ENCODE measurements around the gene DYSF.

DYSF gene

GRCh38 chr2:71607151-71607889, 154.0 kb downstream of the DYSF start:
- Histone ChIP-seq H3F3A (ENCODE audit: control insufficient read depth, insufficient read depth) (no peaks in the 10 kb centered on the region), H3K27ac (ENCODE audit: low read depth, low read length) (no peak overlapping the region), H3K4me3 (ENCODE audit: low read length) (no peak overlapping the region), H3K9me2 (replicated peaks; ENCODE audit: control insufficient read depth, low read length) (no peaks in the 10 kb centered on the region), H3K4me2 (ENCODE audit: low read length) (no peak overlapping the region), H3K9me3 (ENCODE audit: control insufficient read depth, insufficient read depth, low read length) (no peaks in the 10 kb centered on the region), H3K36me3 (ENCODE audit: control insufficient read depth, low read length) (no peaks in the 10 kb centered on the region), H3K4me1 (ENCODE audit: control insufficient read depth, low read length) (no peaks in the 10 kb centered on the region), H4K20me1 (ENCODE audit: control insufficient read depth, insufficient read depth, low read depth, low read length) (no peaks in the 10 kb centered on the region), H3K27me3 (ENCODE audit: control insufficient read depth, low read length) (no peaks in the 10 kb centered on the region), H3K79me2 (ENCODE audit: control insufficient read depth, low read length) (no peaks in the 10 kb centered on the region)
- no peak for TF ChIP-seq EZH2phosphoT487 (IDR thresholded peaks at IDR 0.05; ENCODE audit: borderline replicate concordance, low read length)
- no peak for TF ChIP-seq CTCF (IDR thresholded peaks at IDR 0.05; ENCODE audit: low read depth, low read length, poor library complexity, severe bottlenecking)

GRCh38 chr2:71608034-71608433, 154.7 kb downstream of the DYSF start:
- Histone ChIP-seq H3K9me2 (replicated peaks; ENCODE audit: control insufficient read depth, low read length) (no peaks in the 10 kb centered on the region), H3K4me1 (ENCODE audit: control insufficient read depth, low read length) (no peaks in the 10 kb centered on the region), H3K36me3 (ENCODE audit: control insufficient read depth, low read length) (no peaks in the 10 kb centered on the region), H3K9me3 (ENCODE audit: control insufficient read depth, insufficient read depth, low read length) (no peaks in the 10 kb centered on the region), H3K79me2 (ENCODE audit: control insufficient read depth, low read length) (no peaks in the 10 kb centered on the region), H3K27me3 (ENCODE audit: control insufficient read depth, low read length) (no peaks in the 10 kb centered on the region), H3F3A (ENCODE audit: control insufficient read depth, insufficient read depth) (no peaks in the 10 kb centered on the region), H3K27ac (ENCODE audit: low read depth, low read length) (no peak overlapping the region), H4K20me1 (ENCODE audit: control insufficient read depth, insufficient read depth, low read depth, low read length) (no peaks in the 10 kb centered on the region), H3K4me3 (ENCODE audit: low read length) (no peak overlapping the region), H3K4me2 (ENCODE audit: low read length) (no peak overlapping the region)
- no peak for TF ChIP-seq CTCF (IDR thresholded peaks at IDR 0.05; ENCODE audit: low read depth, low read length, poor library complexity, severe bottlenecking)
- TF ChIP-seq EZH2phosphoT487 (IDR thresholded peaks at IDR 0.05; ENCODE audit: borderline replicate concordance, low read length) = no peak

GRCh38 chr2:71608441-71608840, 155.1 kb downstream of the DYSF start:
- TF ChIP-seq EZH2phosphoT487 (IDR thresholded peaks at IDR 0.05; ENCODE audit: borderline replicate concordance, low read length) = no peak
- TF ChIP-seq CTCF (IDR thresholded peaks at IDR 0.05; ENCODE audit: low read depth, low read length, poor library complexity, severe bottlenecking) = no peak
- H3K27ac ChIP-seq (ENCODE audit: low read depth, low read length) = no peak overlapping the region

More at GRCh38 chr2:71608441-71608840, 155.1 kb downstream of the DYSF start:
- no peaks in the 10 kb centered on the region for H3K27me3 ChIP-seq (ENCODE audit: control insufficient read depth, low read length)
- H3K79me2 ChIP-seq (ENCODE audit: control insufficient read depth, low read length) = no peaks in the 10 kb centered on the region
- no peaks in the 10 kb centered on the region for H3F3A ChIP-seq (ENCODE audit: control insufficient read depth, insufficient read depth)
- no peaks in the 10 kb centered on the region for H4K20me1 ChIP-seq (ENCODE audit: control insufficient read depth, insufficient read depth, low read depth, low read length)
- H3K36me3 ChIP-seq (ENCODE audit: control insufficient read depth, low read length) = no peaks in the 10 kb centered on the region
- no peaks in the 10 kb centered on the region for H3K9me3 ChIP-seq (ENCODE audit: control insufficient read depth, insufficient read depth, low read length)
- H3K4me2 ChIP-seq (ENCODE audit: low read length) = no peak overlapping the region
- no peaks in the 10 kb centered on the region for H3K9me2 ChIP-seq (replicated peaks; ENCODE audit: control insufficient read depth, low read length)
- no peaks in the 10 kb centered on the region for H3K4me1 ChIP-seq (ENCODE audit: control insufficient read depth, low read length)
- H3K4me3 ChIP-seq (ENCODE audit: low read length) = no peak overlapping the region
